Gastroesophageal sphincter (tissue), 4 donors: ENCODE results near the gene CUL9. TPM values are rescaled to one million over a fixed set of nuclear protein-coding genes. Genes with fewer than 3 reads are reported as not detected.

Experiments used
- ATAC-seq: fragments of 150-250 bp; one replicate; pipeline ENCODE4 v1.9.1; 2016; ENCODE audit warnings: mild to moderate bottlenecking, moderate library complexity
- H3K27ac ChIP-seq, 4 donors: fragments of 200-600 bp; sonication (generic) in 3 of 4; 1 replicate in 3 of 4; 2 replicates in 1 of 4; pipeline ENCODE4 v1.5.1; 2016 to 2019
- H3K27me3 ChIP-seq: fragments of 200-600 bp; sonication (generic); one replicate; pipeline ENCODE4 v1.5.1; 2019
- H3K36me3 ChIP-seq, 2 donors: fragments of 200-600 bp; sonication (generic); one replicate each; pipeline ENCODE4 v1.5.1; 2019; ENCODE audit warnings: control low read depth in 1 of 2
- H3K4me1 ChIP-seq, 3 donors: fragments of 200-600 bp; sonication (generic); 1 replicate in 2 of 3; 2 replicates in 1 of 3; pipeline ENCODE4 v1.5.1; 2016 to 2019; ENCODE audit warnings: control low read depth in 2 of 3
- H3K4me3 ChIP-seq, 2 donors: fragments of 200-600 bp; sonication (generic); one replicate each; pipeline ENCODE4 v1.5.1; 2019; ENCODE audit warnings: mild to moderate bottlenecking in 1 of 2, moderate library complexity in 1 of 2
- H3K9me3 ChIP-seq, 3 donors: fragments of 200-600 bp; sonication (generic); one replicate each; pipeline ENCODE4 v1.5.1; 2017 to 2019; ENCODE audit warnings: control low read depth in 2 of 3
- EP300 ChIP-seq: sonication (generic); formaldehyde crosslinking; IDR thresholded peaks from one replicate; pipeline ENCODE4 v1.6.1; 2017; ENCODE audit warnings: antibody characterized with exemption, mild to moderate bottlenecking
- POLR2A ChIP-seq, 2 donors: fragments of 450-650 bp; IDR thresholded peaks; one replicate each; pipeline ENCODE4 v1.6.1; 2017; ENCODE audit warnings: antibody characterized with exemption in 2 of 2, mild to moderate bottlenecking in 2 of 2, moderate library complexity in 1 of 2
- POLR2AphosphoS5 ChIP-seq: sonication (generic); formaldehyde crosslinking; IDR thresholded peaks from one replicate; pipeline ENCODE4 v1.6.1; 2017; ENCODE audit warnings: antibody characterized with exemption
- WGBS, 2 donors: methylation state at CpG; one replicate each; pipeline ENCODE4 v1.1.5; 2018; ENCODE audit warnings: low coverage in 1 of 2; 5-methylcytosine and 5-hydroxymethylcytosine counted together
- total RNA-seq, 4 donors: library from RNA; depleted of rRNA; stranded (reverse); fragments of >200 nt; gene quantifications; one replicate each; pipeline ENCODE4 v1.1.0, GENCODE V29; 2016
- TF ChIP-seq, protein P1 (sequence below), 4 experiments: fragments of 200-600 bp in 2 of 4; fragments of 450-650 bp in 2 of 4; sonication (generic) in 1 of 4; IDR thresholded peaks; one replicate each; pipeline ENCODE4 v1.5.1; 2017 to 2019; ENCODE audit warnings: antibody characterized with exemption in 4 of 4, mild to moderate bottlenecking in 2 of 4, moderate library complexity in 2 of 4

The CUL9 gene
- total RNA-seq, 4 donors from 2014 or later: 23.2 to 36.6 (median 24.2) TPM

DNA sequence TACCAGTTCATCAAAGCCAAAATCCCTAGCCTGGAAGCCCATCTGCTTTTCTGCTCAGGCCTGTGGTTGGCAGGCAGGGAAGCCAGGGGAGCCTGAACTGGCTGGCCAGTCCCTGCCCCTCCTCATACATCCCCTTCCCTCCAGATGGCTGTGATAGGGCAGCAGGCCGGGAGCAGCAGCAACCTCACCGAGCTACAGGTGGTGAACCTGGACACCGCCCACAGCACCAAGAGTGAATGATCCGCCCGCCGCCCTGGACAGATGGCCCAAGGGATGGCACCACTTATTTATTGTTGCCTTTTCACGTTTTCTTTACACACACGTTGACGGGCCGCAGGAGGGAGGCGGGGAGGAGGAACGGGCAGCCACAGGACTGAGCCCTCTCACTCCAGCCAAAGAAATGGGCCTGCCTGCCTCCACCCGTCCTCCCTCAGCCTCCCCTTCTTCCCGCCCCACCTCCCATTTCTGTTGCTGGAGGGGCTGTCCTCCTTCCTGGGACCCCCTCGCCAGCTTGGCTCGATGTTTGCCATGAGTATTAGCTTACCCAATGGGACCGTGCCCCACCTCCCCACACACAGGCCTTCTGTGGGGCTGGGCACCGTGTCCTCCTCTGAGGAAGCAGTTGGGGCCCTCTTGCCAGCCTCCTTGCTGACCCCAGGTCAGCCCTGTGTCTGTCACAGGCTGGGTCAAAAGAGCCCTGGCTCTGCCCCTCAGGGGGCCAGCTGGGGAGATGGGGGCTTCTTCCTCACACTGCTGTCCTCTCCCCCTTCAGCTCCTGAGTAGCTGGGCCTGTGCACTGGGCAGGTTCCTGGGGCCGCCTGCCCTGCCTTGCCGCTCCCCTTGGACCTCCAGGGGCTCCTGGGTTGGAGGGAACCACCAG is 2.8 kb upstream of the CUL9 start:
- H3K4me3 ChIP-seq: no peak overlapping the region
- H3K27ac ChIP-seq: peak overlapping the region in 3 of 4 donors; percentile 11 to 85 (median 84)
- peaks cover 2 to 71% (median 18%) of the 10 kb centered on the region in 3 donors for H3K4me1 ChIP-seq
- 60 to 81% methylated on average over 2 to 9 of the region's 20 CpGs for WGBS, 2 donors
- peaks cover 0 to 59% of the 10 kb centered on the region in 2 donors for H3K36me3 ChIP-seq
- TF ChIP-seq, protein P1, sequence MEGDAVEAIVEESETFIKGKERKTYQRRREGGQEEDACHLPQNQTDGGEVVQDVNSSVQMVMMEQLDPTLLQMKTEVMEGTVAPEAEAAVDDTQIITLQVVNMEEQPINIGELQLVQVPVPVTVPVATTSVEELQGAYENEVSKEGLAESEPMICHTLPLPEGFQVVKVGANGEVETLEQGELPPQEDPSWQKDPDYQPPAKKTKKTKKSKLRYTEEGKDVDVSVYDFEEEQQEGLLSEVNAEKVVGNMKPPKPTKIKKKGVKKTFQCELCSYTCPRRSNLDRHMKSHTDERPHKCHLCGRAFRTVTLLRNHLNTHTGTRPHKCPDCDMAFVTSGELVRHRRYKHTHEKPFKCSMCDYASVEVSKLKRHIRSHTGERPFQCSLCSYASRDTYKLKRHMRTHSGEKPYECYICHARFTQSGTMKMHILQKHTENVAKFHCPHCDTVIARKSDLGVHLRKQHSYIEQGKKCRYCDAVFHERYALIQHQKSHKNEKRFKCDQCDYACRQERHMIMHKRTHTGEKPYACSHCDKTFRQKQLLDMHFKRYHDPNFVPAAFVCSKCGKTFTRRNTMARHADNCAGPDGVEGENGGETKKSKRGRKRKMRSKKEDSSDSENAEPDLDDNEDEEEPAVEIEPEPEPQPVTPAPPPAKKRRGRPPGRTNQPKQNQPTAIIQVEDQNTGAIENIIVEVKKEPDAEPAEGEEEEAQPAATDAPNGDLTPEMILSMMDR (IDR thresholded peaks at IDR 0.05): no peak
- TF ChIP-seq EP300: no peak
- no peak for TF ChIP-seq POLR2AphosphoS5
- TF ChIP-seq POLR2A (IDR thresholded peaks at IDR 0.05): no peak
- no peaks in the 10 kb centered on the region for H3K27me3 ChIP-seq
- ATAC-seq: no peak
- H3K9me3 ChIP-seq: no peaks in the 10 kb centered on the region

DNA sequence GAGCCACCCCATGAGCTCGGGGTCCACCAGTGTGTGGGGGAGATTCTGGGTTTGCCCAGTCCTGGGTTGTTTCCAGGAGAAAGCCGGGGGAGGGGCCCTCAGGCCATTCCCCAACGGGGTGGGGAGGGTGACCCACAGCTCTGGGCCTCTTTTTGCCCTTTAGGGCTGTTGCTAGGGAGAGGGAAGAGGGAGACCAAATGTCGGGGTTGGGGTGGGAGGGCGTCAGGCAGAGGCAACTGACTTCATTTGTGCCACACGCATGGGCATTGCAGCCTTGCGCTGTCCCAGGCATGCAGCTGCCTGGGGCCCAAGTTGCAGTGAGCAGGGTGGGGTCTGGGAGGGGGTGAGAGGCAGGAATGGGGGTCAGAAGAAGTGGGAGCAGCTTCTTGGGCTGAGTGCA is 1.9 kb upstream of the CUL9 start:
- ATAC-seq: no peak
- H3K4me1 ChIP-seq: peaks cover 2 to 72% (median 15%) of the 10 kb centered on the region in 3 donors
- H3K4me3 ChIP-seq: no peak overlapping the region
- 63% methylated on average over 3 of the region's 7 CpGs; no CpG with 5 or more reads in 1 of the 2 donors for WGBS, 2 donors
- TF ChIP-seq POLR2A (IDR thresholded peaks at IDR 0.05): no peak
- no peak for TF ChIP-seq EP300
- no peak for TF ChIP-seq POLR2AphosphoS5
- TF ChIP-seq, protein P1 (IDR thresholded peaks at IDR 0.05): no peak
- H3K27me3 ChIP-seq: no peaks in the 10 kb centered on the region
- peak overlapping the region in 2 of 4 donors; percentile 84 to 85 for H3K27ac ChIP-seq
- no peaks in the 10 kb centered on the region for H3K9me3 ChIP-seq
- peaks cover 0 to 66% of the 10 kb centered on the region in 2 donors for H3K36me3 ChIP-seq

DNA sequence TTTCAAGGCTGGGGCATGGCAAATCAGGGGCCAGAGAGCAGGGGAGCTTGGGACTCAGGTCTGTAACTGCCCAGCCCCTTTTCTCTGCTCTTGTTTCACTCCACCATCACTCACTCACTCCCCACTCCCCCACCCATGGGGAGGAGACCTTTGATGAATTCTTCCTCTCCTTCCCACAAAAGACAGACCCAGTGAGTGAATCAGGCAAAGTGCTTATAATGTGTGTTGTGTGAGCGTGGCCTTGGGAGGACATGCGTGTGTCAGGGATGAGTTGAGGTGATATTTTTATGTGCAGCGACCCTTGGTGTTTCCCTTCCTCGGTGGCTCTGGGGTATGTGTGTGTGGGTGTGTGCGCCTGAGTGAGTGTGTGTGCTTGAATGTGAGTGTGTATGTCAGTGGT is 1.0 kb upstream of the CUL9 start:
- H3K9me3 ChIP-seq: no peaks in the 10 kb centered on the region
- H3K4me3 ChIP-seq: no peak overlapping the region
- WGBS, 2 donors: 33 to 45% methylated on average over 3 of the region's 5 CpGs
- no peak for ATAC-seq
- H3K27ac ChIP-seq: peak overlapping the region in 3 of 4 donors; percentile 84 to 91 (median 85)
- peaks cover 2 to 63% (median 5%) of the 10 kb centered on the region in 3 donors for H3K4me1 ChIP-seq
- peaks cover 0 to 67% of the 10 kb centered on the region in 2 donors for H3K36me3 ChIP-seq
- H3K27me3 ChIP-seq: no peaks in the 10 kb centered on the region
- TF ChIP-seq, protein P1 (IDR thresholded peaks at IDR 0.05): no peak
- TF ChIP-seq POLR2AphosphoS5 (no peak), EP300 (no peak), POLR2A (IDR thresholded peaks at IDR 0.05) (no peak)

DNA sequence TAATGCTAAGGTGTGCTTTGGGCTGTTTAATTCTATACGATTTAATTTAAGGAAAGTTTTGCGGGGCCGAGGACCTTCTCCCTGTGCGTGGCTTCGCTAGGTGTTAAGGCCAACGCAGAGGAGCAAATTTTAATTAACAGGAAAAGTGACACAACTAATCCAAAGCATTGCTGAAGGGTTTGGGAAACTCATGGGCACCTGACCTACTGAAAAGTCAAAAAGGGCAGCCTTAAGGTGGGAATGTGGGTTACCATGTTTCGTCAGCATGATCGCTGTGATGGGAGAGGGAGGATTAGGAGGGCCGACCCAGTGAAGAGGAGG is 415 bp upstream of the CUL9 start:
- peak; percentile 41 for ATAC-seq
- TF ChIP-seq POLR2AphosphoS5 (no peak), EP300 (no peak), POLR2A (IDR thresholded peaks at IDR 0.05) (no peak)
- TF ChIP-seq, protein P1 (IDR thresholded peaks at IDR 0.05): no peak
- WGBS, 2 donors: 35 to 64% methylated on average over 6 to 9 of the region's 9 CpGs

More for the DNA sequence above, 415 bp upstream of the CUL9 start:
- peaks cover 0 to 67% of the 10 kb centered on the region in 2 donors for H3K36me3 ChIP-seq
- peak overlapping the region; percentile 83 to 96 for H3K4me3 ChIP-seq
- no peaks in the 10 kb centered on the region for H3K9me3 ChIP-seq
- H3K27ac ChIP-seq: peak overlapping the region; percentile 60 to 91 (median 84)
- H3K4me1 ChIP-seq: peaks cover 2 to 57% (median 4%) of the 10 kb centered on the region in 3 donors
- H3K27me3 ChIP-seq: no peaks in the 10 kb centered on the region
